GM21360 (cell line): ENCODE results near the gene HNF1A.

ENCODE experiments used
- ATAC-seq: cut with Tn5 transposase; IDR thresholded peaks from one replicate; pipeline ENCODE4 v1.9.1; 2021; ENCODE audit warnings: mild to moderate bottlenecking, moderate library complexity; ENCODE audit not compliant: unreplicated experiment

Gene HNF1A

DNA sequence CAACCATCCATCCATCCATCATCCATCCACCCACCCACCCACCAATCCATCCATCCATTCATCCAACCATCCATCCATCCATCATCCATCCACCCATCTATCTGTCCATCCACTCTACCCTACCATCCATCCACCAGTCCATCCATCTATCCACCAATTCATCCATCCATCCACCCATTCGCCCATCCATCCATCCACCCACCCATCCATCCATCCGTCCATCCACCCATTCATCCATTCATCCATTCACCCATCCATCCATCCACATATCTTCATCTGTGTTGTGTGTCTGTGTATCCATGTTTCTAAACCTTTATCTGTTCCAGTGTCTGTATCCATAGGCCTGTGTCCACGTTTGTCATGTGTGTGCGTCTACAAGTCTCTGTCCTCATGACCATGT is 9.9 kb downstream of the HNF1A start:
- ATAC-seq: no peak

DNA sequence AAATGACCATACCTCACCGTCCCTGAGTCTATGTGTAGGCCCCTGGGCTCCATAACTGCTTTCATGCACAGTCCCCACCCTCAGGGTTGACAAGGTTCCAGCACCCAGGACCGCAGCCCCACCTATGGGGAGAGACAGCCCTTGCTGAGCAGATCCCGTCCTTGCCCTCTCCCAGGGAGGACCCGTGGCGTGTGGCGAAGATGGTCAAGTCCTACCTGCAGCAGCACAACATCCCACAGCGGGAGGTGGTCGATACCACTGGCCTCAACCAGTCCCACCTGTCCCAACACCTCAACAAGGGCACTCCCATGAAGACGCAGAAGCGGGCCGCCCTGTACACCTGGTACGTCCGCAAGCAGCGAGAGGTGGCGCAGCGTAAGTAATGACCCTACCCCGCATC is 10.3 kb downstream of the HNF1A start:
- ATAC-seq: no peak

DNA sequence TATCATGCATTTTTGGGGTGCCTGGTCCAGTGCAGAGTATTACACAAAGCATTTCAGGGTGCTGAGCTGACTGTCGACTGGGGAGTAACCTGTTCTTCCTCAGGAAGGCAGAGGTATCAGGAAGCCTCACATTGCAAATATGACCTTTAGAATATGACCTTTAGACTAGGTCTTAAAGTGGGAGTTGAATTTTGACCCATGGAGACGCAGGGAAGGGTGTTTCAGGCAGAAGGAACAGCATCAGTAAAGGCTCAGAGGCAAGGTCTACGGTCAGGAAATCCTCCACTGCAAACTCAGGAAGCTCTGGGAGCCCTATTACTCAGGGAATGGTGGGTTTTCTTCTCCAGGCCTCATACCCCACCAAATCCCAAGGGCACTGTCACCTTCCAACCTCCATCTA is 11.3 kb downstream of the HNF1A start:
- no peak for ATAC-seq

- no peak for ATAC-seq
Measured at GRCh38 chr12:120990487-120991055, 12.2 kb downstream of the HNF1A start.

GRCh38 chr12:120991965-120992364 is 13.6 kb downstream of the HNF1A start:
- ATAC-seq: no peak

GRCh38 chr12:120992989-120993388 is 14.6 kb downstream of the HNF1A start:
- no peak for ATAC-seq

DNA sequence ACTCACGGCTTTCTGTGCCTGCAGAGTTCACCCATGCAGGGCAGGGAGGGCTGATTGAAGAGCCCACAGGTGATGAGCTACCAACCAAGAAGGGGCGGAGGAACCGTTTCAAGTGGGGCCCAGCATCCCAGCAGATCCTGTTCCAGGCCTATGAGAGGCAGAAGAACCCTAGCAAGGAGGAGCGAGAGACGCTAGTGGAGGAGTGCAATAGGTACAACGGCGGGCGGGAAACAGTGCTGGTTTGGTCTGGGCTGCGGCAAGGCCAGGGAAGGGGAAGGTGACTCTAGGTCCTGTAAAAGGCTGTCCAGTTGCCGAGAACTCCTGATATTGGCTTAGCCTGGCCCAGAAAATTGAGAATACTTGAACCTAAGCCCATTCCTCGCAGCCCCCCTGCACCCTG is 15.2 kb downstream of the HNF1A start:
- ATAC-seq: no peak

- no peak for ATAC-seq
Measured at GRCh38 chr12:120994059-120994458, 15.7 kb downstream of the HNF1A start.

DNA sequence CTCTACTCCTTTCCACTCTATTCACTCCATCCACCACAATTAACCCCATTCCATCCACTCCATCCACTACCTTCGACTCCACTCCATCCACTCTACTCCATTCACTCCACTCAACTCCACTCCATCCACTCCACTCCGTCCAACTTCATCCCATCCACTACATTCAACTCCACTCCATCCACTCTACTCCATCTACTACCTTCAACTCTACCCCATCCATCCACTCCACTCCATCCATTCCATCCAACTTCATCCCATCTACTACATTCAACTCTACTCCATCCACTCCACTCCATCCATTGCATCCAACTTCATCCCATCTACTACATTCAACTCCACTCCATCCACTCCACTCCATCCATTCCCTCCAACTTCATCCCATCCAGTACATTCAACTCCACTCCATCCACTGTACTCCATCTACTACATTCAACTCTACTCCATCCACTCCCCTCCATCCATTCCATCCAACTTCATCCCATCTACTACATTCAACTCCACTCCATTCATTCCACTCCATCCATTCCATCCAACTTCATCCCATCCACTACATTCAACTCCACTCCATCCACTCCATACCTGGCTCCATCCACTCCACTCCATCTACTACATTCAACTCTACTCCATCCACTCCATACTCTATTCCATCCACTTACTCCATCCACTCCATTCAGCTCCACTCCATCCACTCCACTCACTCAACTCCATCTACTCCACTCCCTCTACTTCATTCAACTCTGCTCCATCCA is 16.4 kb downstream of the HNF1A start:
- ATAC-seq: no peak

DNA sequence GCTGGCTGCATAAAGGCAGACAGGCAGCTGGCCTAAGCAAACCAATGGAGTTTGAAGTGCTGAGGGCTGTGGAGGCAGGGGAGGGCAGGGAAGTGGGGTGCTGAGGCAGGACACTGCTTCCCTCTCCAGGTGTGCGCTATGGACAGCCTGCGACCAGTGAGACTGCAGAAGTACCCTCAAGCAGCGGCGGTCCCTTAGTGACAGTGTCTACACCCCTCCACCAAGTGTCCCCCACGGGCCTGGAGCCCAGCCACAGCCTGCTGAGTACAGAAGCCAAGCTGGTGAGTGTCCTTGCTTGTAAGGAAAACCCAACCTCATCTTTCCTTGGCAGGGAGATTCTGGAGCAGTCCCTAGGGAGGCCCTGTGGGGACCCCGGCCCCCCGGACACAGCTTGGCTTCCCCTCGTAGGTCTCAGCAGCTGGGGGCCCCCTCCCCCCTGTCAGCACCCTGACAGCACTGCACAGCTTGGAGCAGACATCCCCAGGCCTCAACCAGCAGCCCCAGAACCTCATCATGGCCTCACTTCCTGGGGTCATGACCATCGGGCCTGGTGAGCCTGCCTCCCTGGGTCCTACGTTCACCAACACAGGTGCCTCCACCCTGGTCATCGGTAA is 17.9 kb downstream of the HNF1A start:
- ATAC-seq: no peak

DNA sequence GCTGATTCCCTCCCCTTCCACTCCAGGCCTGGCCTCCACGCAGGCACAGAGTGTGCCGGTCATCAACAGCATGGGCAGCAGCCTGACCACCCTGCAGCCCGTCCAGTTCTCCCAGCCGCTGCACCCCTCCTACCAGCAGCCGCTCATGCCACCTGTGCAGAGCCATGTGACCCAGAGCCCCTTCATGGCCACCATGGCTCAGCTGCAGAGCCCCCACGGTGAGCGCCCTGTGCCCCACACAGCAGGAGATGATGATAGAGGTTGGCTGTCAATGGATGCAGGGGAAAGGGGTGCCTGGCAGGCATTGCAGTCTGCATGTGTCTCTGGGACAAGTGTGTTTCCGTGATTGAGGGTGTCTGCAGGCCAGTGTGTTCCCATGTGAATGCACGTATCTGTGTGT is 19.1 kb downstream of the HNF1A start:
- no peak for ATAC-seq

- ATAC-seq: no peak
Measured at GRCh38 chr12:120998435-120998834, 20.1 kb downstream of the HNF1A start.

DNA sequence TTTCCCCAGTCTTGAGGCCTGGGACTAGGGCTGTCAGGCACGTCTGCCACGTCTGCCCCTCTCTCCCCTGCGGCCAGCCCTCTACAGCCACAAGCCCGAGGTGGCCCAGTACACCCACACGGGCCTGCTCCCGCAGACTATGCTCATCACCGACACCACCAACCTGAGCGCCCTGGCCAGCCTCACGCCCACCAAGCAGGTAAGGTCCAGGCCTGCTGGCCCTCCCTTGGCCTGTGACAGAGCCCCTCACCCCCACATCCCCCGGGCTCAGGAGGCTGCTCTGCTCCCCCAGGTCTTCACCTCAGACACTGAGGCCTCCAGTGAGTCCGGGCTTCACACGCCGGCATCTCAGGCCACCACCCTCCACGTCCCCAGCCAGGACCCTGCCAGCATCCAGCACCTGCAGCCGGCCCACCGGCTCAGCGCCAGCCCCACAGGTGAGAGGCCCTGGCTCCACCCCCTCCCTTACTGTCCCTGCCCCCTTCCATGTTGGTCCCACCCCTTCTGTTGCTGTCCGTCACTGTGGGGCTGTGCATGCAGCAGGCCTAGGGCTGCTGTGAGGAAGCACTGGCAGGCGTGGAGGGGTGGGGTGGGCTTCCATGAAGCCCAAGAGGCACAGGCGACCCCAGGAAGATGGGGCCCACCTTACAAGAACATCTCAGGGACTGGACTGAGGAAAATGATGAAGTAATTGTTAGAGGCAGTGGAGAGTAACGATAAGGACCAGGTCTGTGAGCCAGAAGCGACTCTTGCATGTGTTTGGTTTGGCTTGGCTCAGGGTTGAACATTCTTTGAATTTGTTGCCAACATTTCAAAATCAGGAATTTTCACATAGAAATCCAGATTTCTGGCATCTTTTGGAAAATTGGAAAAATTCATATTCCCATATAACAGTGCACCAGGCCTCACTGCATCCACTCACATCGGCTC is 21.1 kb downstream of the HNF1A start:
- no peak for ATAC-seq

GRCh38 chr12:121000530-121000929 is 22.2 kb downstream of the HNF1A start:
- ATAC-seq: no peak

- ATAC-seq: no peak
Measured at GRCh38 chr12:121001060-121001459, 22.7 kb downstream of the HNF1A start.

GRCh38 chr12:121001841-121002483 is 23.6 kb downstream of the HNF1A start:
- no peak for ATAC-seq

- ATAC-seq: no peak
Measured at GRCh38 chr12:121003650-121004049, 25.3 kb downstream of the HNF1A start.

DNA sequence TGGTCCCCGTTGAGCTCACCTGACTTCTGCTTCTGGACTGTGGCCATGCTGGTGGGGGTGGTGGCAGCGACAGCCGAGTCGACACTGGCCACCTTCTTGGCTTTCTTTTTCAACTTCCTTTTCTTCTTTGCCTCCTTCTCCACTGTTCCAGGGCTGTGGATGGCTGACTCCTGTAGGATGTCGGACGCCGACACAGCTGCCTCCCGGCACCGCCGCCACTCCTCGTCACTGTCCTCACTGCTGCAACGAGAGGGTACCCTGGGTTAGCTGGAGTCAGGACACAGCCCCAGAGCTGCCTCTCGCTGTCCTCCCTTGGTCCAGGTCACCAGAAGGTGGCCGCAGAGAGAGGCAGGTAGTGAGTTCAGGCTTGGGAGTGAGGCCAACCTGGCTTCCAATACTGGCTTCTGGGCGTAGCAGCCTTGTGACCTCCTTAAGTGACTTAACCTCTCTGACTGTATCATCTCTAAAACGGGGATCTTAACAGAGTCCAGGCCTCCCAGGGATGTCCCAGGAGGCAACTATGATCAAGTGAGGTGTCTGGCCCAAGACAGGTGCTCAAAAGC is 26.0 kb downstream of the HNF1A start:
- ATAC-seq: no peak

- no peak for ATAC-seq
Measured at GRCh38 chr12:121005346-121005815, 27.0 kb downstream of the HNF1A start.

GRCh38 chr12:121008347-121009098 is 30.2 kb downstream of the HNF1A start:
- no peak for ATAC-seq
